Upper lobe of right lung (tissue), 1 donor: ENCODE measurements around the gene VRK1. TPM values are rescaled to one million over a fixed set of nuclear protein-coding genes. Genes with fewer than 3 reads are reported as not detected.

ENCODE experiments used
- ATAC-seq: fragments of 200-7000 bp; cut with Tn5 transposase; one replicate; pipeline ENCODE4 v1.9.1; 2020; ENCODE audit warnings: mild to moderate bottlenecking, moderate library complexity
- DNase-seq: peaks from one replicate; pipeline ENCODE4 v3.0.0-alpha.2; 2020
- H3K27ac ChIP-seq: fragments of 200-600 bp; one replicate; pipeline ENCODE4 v1.8.0; 2022
- H3K27me3 ChIP-seq: fragments of 200-600 bp; one replicate; pipeline ENCODE4 v1.8.0; 2022; ENCODE audit warnings: mild to moderate bottlenecking
- H3K36me3 ChIP-seq: fragments of 200-600 bp; one replicate; pipeline ENCODE4 v1.8.0; 2022
- H3K4me1 ChIP-seq: fragments of 200-600 bp; one replicate; pipeline ENCODE4 v1.8.0; 2022
- H3K4me3 ChIP-seq: fragments of 200-600 bp; one replicate; pipeline ENCODE4 v1.8.0; 2022; ENCODE audit warnings: mild to moderate bottlenecking
- H3K9me3 ChIP-seq: fragments of 200-600 bp; one replicate; pipeline ENCODE4 v1.8.0; 2022
- intact Hi-C: fragments of 100-400 bp; cut with DNase I; formaldehyde crosslinking; loops from one replicate; pipeline ENCODE4 v1.11.0; 2022
- total RNA-seq: library from RNA; stranded (reverse); fragmentation: NEBNext Ultra II Directional; extraction: Animal tissue kit (Norgen Biotek cat#: 25700); gene quantifications from one replicate; pipeline ENCODE4 v1.2.1, GENCODE V29; 2021
- TF ChIP-seq, protein P1 (sequence below): fragments of 200-600 bp; IDR thresholded peaks from one replicate; pipeline ENCODE4 v1.8.0; 2022; ENCODE audit warnings: antibody characterized with exemption
- donor health status: DM: no; HTN: yes; CAD: no; lungs with severe emphysema.

VRK1 gene
- total RNA-seq, 1 donor from 2014 or later, result 10.2 TPM

DNA sequence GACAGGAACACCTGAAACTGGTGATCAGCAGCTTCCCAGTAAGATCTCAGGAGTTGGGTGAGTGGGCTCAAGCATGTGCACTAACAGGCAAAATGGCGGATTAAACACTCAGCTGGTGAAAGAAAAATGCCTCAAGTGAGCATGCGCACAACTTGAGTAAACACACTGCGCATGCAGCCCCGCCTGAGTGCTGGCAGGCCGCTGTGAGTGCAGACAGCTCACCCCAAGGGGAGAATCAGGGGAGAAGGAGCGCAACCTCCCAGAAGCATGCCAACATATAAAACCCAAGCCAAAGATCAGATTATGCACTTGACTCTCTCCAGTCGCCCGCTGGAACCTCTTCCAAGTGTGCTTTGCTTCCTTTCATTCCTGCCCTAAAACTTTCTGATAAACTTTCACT, 125.8 kb downstream of the VRK1 start:
- Histone ChIP-seq H3K9me3 (no peaks in the 10 kb centered on the region), H3K4me1 (no peaks in the 10 kb centered on the region), H3K27ac (no peak overlapping the region), H3K27me3 (no peaks in the 10 kb centered on the region), H3K4me3 (no peak overlapping the region), H3K36me3 (no peaks in the 10 kb centered on the region)
- TF ChIP-seq, protein P1, sequence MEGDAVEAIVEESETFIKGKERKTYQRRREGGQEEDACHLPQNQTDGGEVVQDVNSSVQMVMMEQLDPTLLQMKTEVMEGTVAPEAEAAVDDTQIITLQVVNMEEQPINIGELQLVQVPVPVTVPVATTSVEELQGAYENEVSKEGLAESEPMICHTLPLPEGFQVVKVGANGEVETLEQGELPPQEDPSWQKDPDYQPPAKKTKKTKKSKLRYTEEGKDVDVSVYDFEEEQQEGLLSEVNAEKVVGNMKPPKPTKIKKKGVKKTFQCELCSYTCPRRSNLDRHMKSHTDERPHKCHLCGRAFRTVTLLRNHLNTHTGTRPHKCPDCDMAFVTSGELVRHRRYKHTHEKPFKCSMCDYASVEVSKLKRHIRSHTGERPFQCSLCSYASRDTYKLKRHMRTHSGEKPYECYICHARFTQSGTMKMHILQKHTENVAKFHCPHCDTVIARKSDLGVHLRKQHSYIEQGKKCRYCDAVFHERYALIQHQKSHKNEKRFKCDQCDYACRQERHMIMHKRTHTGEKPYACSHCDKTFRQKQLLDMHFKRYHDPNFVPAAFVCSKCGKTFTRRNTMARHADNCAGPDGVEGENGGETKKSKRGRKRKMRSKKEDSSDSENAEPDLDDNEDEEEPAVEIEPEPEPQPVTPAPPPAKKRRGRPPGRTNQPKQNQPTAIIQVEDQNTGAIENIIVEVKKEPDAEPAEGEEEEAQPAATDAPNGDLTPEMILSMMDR, result no peak
- DNase-seq, result no peak
- ATAC-seq, result no peak
- intact Hi-C loops, result no loop called here

DNA sequence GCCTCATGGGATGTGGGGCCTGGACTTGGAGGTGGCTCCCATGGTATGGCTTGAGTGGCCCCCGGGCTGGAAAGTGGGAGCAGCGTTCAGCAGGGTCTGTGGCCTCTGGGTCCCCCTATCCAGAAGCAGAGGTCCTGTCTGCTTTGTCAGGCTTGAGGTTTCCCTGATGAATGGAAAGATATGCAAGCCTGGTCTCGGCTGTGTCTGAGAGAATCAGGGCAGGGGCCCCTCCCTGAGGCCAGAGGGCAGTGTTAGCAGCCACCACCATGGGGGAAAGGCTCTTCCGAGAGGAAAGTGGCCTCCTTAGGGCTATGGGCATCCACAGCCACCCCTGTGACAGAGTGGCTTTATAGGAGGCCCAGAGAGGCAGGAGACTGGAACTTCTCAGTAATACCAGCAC, 128.2 kb downstream of the VRK1 start:
- DNase-seq (no peak), ATAC-seq (no peak)
- intact Hi-C loops, result no loop called here
- H3K4me1 ChIP-seq, result no peaks in the 10 kb centered on the region
- H3K27ac ChIP-seq, result no peak overlapping the region
- H3K27me3 ChIP-seq, result no peaks in the 10 kb centered on the region
- H3K4me3 ChIP-seq, result no peak overlapping the region
- H3K36me3 ChIP-seq, result no peaks in the 10 kb centered on the region
- H3K9me3 ChIP-seq, result no peaks in the 10 kb centered on the region
- TF ChIP-seq, protein P1, result no peak

DNA sequence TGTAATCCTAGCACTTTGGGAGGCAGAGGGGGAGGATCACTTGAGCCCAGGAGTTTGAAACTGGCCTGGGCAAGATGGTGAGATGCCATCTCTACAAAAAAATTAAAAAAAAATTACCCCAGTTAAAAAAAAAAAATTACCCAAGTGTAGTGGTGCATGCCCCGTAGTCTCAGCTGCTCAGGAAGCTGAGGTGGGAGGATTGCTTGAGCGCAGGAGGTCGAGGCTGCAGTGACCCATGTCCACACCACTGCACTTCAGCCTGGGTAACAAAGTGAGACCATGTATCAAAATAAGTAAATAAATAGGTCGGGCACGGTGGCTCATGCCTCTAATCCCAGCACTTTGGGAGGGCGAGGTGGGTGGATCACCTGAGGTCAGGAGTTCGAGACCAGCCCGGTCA, 128.8 kb downstream of the VRK1 start:
- ATAC-seq, result no peak
- no peak overlapping the region for H3K4me3 ChIP-seq

DNA sequence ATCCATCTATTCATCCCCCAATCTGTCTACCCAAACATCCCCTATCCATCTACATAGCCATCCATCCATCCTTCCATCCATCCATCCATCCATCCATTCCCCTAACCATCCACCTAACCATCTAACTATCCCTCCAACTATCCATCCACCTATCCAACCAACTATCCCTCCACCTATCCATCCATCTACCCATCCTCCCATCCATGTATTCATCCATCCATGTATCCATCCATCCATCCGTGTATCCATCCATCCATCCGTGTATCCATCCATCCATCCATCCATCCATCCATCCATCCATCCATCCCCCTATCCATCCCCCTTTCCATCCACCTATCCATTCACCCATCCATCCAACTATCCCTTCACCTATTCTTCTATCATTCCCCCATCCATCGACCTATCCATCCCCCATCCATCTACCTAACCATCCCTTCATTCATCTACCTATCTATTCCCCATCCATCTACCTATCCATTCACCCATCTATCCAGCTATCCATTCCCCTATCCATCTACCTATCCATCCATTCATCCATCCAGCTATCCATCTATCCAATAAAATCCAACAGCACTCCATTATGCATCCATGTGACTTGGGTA, 131.7 kb downstream of the VRK1 start:
- ATAC-seq (no peak), DNase-seq (no peak)
- H3K4me3 ChIP-seq, result no peak overlapping the region
- H3K4me1 ChIP-seq, result no peaks in the 10 kb centered on the region
- no peak overlapping the region for H3K27ac ChIP-seq
- intact Hi-C loops, result no loop called here
- no peaks in the 10 kb centered on the region for H3K27me3 ChIP-seq
- H3K9me3 ChIP-seq, result no peaks in the 10 kb centered on the region
- no peaks in the 10 kb centered on the region for H3K36me3 ChIP-seq
- TF ChIP-seq, protein P1, result no peak

More for the DNA sequence above, 128.8 kb downstream of the VRK1 start:
- intact Hi-C loops, result no loop called here
- Histone ChIP-seq H3K27me3 (no peaks in the 10 kb centered on the region), H3K36me3 (no peaks in the 10 kb centered on the region), H3K4me1 (no peaks in the 10 kb centered on the region), H3K9me3 (no peaks in the 10 kb centered on the region), H3K27ac (no peak overlapping the region)
- TF ChIP-seq, protein P1, result no peak
- no peak for DNase-seq

DNA sequence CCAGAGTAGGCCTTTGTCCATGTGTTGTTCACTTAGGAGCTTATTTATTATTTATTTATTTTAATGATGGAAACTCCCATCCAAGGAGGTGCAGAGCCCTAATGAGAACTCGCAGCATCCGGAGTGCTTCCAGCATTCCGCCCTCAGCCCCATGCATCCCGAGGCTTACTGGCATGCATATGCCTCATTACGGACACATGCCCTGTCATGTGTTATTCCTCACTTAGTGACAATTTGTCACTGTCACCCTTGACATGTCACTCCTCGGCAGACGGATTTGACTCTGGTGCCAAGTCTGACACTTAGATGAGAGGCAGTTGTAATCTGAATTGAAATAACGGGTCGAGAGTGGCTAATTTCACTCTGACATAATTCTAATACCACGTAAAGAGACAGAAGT, 132.8 kb downstream of the VRK1 start:
- TF ChIP-seq, protein P1, result no peak
- Histone ChIP-seq H3K9me3 (no peaks in the 10 kb centered on the region), H3K4me3 (no peak overlapping the region), H3K4me1 (no peaks in the 10 kb centered on the region), H3K36me3 (no peaks in the 10 kb centered on the region), H3K27me3 (no peaks in the 10 kb centered on the region), H3K27ac (no peak overlapping the region)
- ATAC-seq, result no peak
- intact Hi-C loops, result no loop called here
- DNase-seq, result no peak

DNA sequence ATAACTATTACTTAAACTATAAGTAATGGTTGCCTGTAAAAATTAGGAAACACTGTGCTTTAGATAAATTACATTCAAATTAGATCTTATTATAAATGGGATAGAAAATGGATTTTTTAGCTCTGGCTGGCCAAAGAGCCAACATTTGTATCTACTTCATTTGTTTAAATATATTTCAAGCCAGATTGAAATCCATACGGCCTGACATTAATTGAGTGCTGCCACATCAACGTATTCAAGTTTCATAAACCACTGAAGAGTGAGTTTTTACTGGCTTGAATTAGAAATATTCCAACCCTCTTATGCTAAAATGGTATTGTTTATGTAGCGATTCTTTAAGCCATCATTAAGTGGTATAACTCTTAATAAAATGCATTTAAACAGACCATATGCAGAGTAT, 133.3 kb downstream of the VRK1 start:
- Histone ChIP-seq H3K4me3 (no peak overlapping the region), H3K9me3 (no peaks in the 10 kb centered on the region), H3K36me3 (no peaks in the 10 kb centered on the region), H3K27me3 (no peaks in the 10 kb centered on the region), H3K4me1 (no peaks in the 10 kb centered on the region), H3K27ac (no peak overlapping the region)
- intact Hi-C loops, result no loop called here
- ATAC-seq (no peak), DNase-seq (no peak)
- TF ChIP-seq, protein P1, result no peak
